Endodermal cell (in vitro differentiated cells): ENCODE data around the gene CDT1. TPM values are rescaled to one million over a fixed set of nuclear protein-coding genes. Genes with fewer than 3 reads are reported as not detected.

ENCODE experiments used
- DNase-seq: peaks from one replicate; pipeline ENCODE4 v3.0.0-alpha.2; 2017
- H3K27ac ChIP-seq: 2 replicates; pipeline ENCODE4 v1.5.1; 2013; ENCODE audit warnings: mild to moderate bottlenecking, low read depth, low read length, moderate library complexity
- H3K27me3 ChIP-seq: 2 replicates; pipeline ENCODE4 v1.6.1; 2013; ENCODE audit warnings: mild to moderate bottlenecking, low read length, moderate library complexity; ENCODE audit not compliant: insufficient read depth, control insufficient read depth, poor library complexity, severe bottlenecking
- H3K36me3 ChIP-seq: 2 replicates; pipeline ENCODE4 v1.7.0; 2013; ENCODE audit warnings: mild to moderate bottlenecking, low read length, moderate library complexity; ENCODE audit not compliant: control insufficient read depth, insufficient read depth
- H3K4me1 ChIP-seq: one replicate; pipeline ENCODE4 v1.7.0; 2013; ENCODE audit warnings: low read length; ENCODE audit not compliant: control insufficient read depth, insufficient read depth
- H3K4me3 ChIP-seq: 2 replicates; pipeline ENCODE4 v1.5.1; 2013; ENCODE audit warnings: mild to moderate bottlenecking, low read length, moderate library complexity
- H3K9ac ChIP-seq: 2 replicates; pipeline ENCODE4 v1.6.1; 2013; ENCODE audit warnings: mild to moderate bottlenecking, low read length, moderate library complexity; ENCODE audit not compliant: poor library complexity, severe bottlenecking; ENCODE audit errors: extremely low read depth
- H3K9me3 ChIP-seq: 2 replicates; pipeline ENCODE4 v1.6.1; 2013; ENCODE audit warnings: mild to moderate bottlenecking, low read length, moderate library complexity; ENCODE audit not compliant: control insufficient read depth
- H3K27ac Mint-ChIP-seq: 2 replicates; pipeline ENCODE4 v1.8.0; 2020; ENCODE audit warnings: mixed read lengths
- H3K27me3 Mint-ChIP-seq: 2 replicates; pipeline ENCODE4 v1.8.0; 2021; ENCODE audit warnings: mild to moderate bottlenecking, mixed read lengths; ENCODE audit not compliant: insufficient read depth
- H3K36me3 Mint-ChIP-seq: 2 replicates; pipeline ENCODE4 v1.8.0; 2020; ENCODE audit warnings: low read depth, mixed read lengths
- H3K4me1 Mint-ChIP-seq: 2 replicates; pipeline ENCODE4 v1.8.0; 2020; ENCODE audit warnings: mixed read lengths
- H3K4me3 Mint-ChIP-seq: 2 replicates; pipeline ENCODE4 v1.8.0; 2020; ENCODE audit warnings: mild to moderate bottlenecking, moderate library complexity, mixed read lengths
- H3K9me3 Mint-ChIP-seq: 2 replicates; pipeline ENCODE4 v1.8.0; 2020; ENCODE audit warnings: mild to moderate bottlenecking, mixed read lengths
- WGBS, 2 experiments: methylation state at CpG; one replicate each; pipeline versions ENCODE4 v1.1.5 to v1.1.7; 2013; ENCODE audit warnings: missing lambda C conversion rate in 2 of 2, mixed read lengths in 1 of 2; ENCODE audit not compliant: insufficient coverage in 1 of 2, insufficient read length in 1 of 2; 5-methylcytosine and 5-hydroxymethylcytosine counted together
- total RNA-seq, 2 donors: library from RNA; stranded (reverse); fragmentation: NEBNext Ultra II Directional in 1 of 2; extraction: Animal tissue kit (Norgen Biotek cat#: 25700) in 1 of 2; gene quantifications; 2 replicates in 1 of 2; 3 replicates in 1 of 2; pipeline ENCODE4 v1.2.1, GENCODE V29; 2021
- TF ChIP-seq, protein P1 (sequence below): fragments of 200-600 bp; sonication (generic); conservative IDR thresholded peaks from 2 replicates; pipeline ENCODE4 v1.5.0; 2021; ENCODE audit warnings: antibody characterized with exemption, mild to moderate bottlenecking

Gene CDT1
- total RNA-seq, 2 donors from 2014 or later, result 57.1 to 63.0 TPM

DNA sequence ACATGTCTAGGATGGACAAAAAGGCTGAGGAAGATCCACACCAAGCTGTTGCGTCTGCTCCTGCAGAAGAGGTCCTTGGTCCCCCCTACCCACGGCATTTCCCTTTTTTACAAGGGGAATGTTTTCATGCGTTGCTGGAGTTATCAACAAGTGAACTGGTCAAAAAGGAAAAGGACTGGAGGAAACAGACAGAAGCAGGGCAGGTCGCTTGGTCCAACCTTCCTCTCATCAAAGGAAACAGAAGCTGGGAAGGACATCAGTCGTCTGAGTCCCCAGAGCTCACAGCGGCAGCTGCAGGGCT is 44.7 kb upstream of the CDT1 start:
- H3K4me1 ChIP-seq, result peaks cover 17% of the 10 kb centered on the region
- no peak overlapping the region for H3K27ac ChIP-seq
- no peak overlapping the region for H3K9ac ChIP-seq
- Mint-ChIP-seq H3K4me1 (peaks cover 17% of the 10 kb centered on the region), H3K9me3 (no peaks in the 10 kb centered on the region), H3K4me3 (no peak overlapping the region), H3K27me3 (no peaks in the 10 kb centered on the region), H3K36me3 (no peaks in the 10 kb centered on the region), H3K27ac (no peak overlapping the region)
- 76 to 91% methylated on average over 4 to 6 of the region's 6 CpGs for whole genome bisulfite sequencing, 2 experiments
- no peaks in the 10 kb centered on the region for H3K9me3 ChIP-seq
- TF ChIP-seq, protein P1, sequence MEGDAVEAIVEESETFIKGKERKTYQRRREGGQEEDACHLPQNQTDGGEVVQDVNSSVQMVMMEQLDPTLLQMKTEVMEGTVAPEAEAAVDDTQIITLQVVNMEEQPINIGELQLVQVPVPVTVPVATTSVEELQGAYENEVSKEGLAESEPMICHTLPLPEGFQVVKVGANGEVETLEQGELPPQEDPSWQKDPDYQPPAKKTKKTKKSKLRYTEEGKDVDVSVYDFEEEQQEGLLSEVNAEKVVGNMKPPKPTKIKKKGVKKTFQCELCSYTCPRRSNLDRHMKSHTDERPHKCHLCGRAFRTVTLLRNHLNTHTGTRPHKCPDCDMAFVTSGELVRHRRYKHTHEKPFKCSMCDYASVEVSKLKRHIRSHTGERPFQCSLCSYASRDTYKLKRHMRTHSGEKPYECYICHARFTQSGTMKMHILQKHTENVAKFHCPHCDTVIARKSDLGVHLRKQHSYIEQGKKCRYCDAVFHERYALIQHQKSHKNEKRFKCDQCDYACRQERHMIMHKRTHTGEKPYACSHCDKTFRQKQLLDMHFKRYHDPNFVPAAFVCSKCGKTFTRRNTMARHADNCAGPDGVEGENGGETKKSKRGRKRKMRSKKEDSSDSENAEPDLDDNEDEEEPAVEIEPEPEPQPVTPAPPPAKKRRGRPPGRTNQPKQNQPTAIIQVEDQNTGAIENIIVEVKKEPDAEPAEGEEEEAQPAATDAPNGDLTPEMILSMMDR, result no peak
- H3K36me3 ChIP-seq, result no peaks in the 10 kb centered on the region
- no peak for DNase-seq
- H3K27me3 ChIP-seq, result no peaks in the 10 kb centered on the region
- H3K4me3 ChIP-seq, result no peak overlapping the region

GRCh38 chr16:88759245-88759975 is 44.2 kb upstream of the CDT1 start:
- TF ChIP-seq, protein P1, result peak; percentile 31
- 50 to 63% methylated on average over 13 to 26 of the region's 26 CpGs for WGBS, 2 experiments
- H3K27me3 Mint-ChIP-seq, result no peaks in the 10 kb centered on the region
- peaks cover 21% of the 10 kb centered on the region for H3K4me1 Mint-ChIP-seq
- no peak overlapping the region for H3K27ac Mint-ChIP-seq
- no peaks in the 10 kb centered on the region for H3K36me3 ChIP-seq
- no peaks in the 10 kb centered on the region for H3K36me3 Mint-ChIP-seq
- H3K4me3 Mint-ChIP-seq, result no peak overlapping the region
- peak; percentile 82 for DNase-seq
- H3K4me1 ChIP-seq, result peaks cover 20% of the 10 kb centered on the region
- H3K27me3 ChIP-seq, result no peaks in the 10 kb centered on the region
- no peaks in the 10 kb centered on the region for H3K9me3 Mint-ChIP-seq
- no peak overlapping the region for H3K27ac ChIP-seq
- no peak overlapping the region for H3K9ac ChIP-seq
- no peak overlapping the region for H3K4me3 ChIP-seq
- no peaks in the 10 kb centered on the region for H3K9me3 ChIP-seq

DNA sequence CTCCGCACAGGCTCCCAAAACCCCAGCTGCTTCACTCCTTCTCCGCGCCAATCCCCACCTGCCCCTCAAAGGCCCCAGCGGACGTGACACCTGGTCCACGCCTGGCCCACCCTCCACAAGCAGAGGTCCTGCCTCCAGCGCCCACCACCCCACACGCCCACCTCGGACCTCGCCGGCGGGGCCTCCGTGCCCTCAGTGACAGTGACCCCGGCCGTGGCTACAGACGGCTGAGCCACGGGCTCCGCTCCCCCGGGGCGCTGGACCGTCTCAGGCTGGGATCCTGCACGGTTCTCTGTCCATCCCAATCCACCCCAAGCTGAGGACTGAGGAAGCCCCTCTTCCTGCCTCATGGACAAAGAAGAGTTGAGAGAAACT is 43.6 kb upstream of the CDT1 start:
- Histone ChIP-seq H3K27ac (no peak overlapping the region), H3K36me3 (no peaks in the 10 kb centered on the region), H3K4me1 (peaks cover 20% of the 10 kb centered on the region), H3K4me3 (no peak overlapping the region), H3K9me3 (no peaks in the 10 kb centered on the region), H3K27me3 (no peaks in the 10 kb centered on the region), H3K9ac (no peak overlapping the region)
- TF ChIP-seq, protein P1, result no peak
- WGBS, 2 experiments, result 95% methylated on average over 4 to 22 of the region's 22 CpGs
- Mint-ChIP-seq H3K36me3 (no peaks in the 10 kb centered on the region), H3K27me3 (no peaks in the 10 kb centered on the region), H3K4me1 (peaks cover 21% of the 10 kb centered on the region), H3K9me3 (no peaks in the 10 kb centered on the region), H3K4me3 (no peak overlapping the region), H3K27ac (no peak overlapping the region)
- DNase-seq, result no peak
